ENCODE measurements around the gene AKNA.

The AKNA gene

GRCh38 chr9:114424126-114424525, 36.3 kb upstream of the AKNA start:
- no peak for TF ChIP-seq CTCF (conservative IDR thresholded peaks at IDR 0.05)
- H3K27ac ChIP-seq: no peak overlapping the region

GRCh38 chr9:114423181-114423580, 35.4 kb upstream of the AKNA start:
- no peak for TF ChIP-seq CTCF (conservative IDR thresholded peaks at IDR 0.05)
- H3K27ac ChIP-seq: no peak overlapping the region

GRCh38 chr9:114421147-114421546, 33.4 kb upstream of the AKNA start:
- no peak for TF ChIP-seq CTCF (conservative IDR thresholded peaks at IDR 0.05)
- no peak overlapping the region for H3K27ac ChIP-seq

GRCh38 chr9:114419796-114420195, 32.0 kb upstream of the AKNA start:
- TF ChIP-seq CTCF (conservative IDR thresholded peaks at IDR 0.05): no peak
- H3K27ac ChIP-seq: no peak overlapping the region

- no peak for TF ChIP-seq CTCF (conservative IDR thresholded peaks at IDR 0.05)
- H3K27ac ChIP-seq: no peak overlapping the region
Measured at GRCh38 chr9:114418053-114418452, 30.3 kb upstream of the AKNA start.

GRCh38 chr9:114417511-114417910, 29.7 kb upstream of the AKNA start:
- TF ChIP-seq CTCF (conservative IDR thresholded peaks at IDR 0.05): no peak
- no peak overlapping the region for H3K27ac ChIP-seq

- H3K27ac ChIP-seq: no peak overlapping the region
- no peak for TF ChIP-seq CTCF (conservative IDR thresholded peaks at IDR 0.05)
Measured at GRCh38 chr9:114416906-114417305, 29.1 kb upstream of the AKNA start.

GRCh38 chr9:114416290-114416689, 28.5 kb upstream of the AKNA start:
- TF ChIP-seq CTCF (conservative IDR thresholded peaks at IDR 0.05): no peak
- H3K27ac ChIP-seq: no peak overlapping the region
